DMS53 (cell line): ENCODE data around the gene THSD4.

Experiments
- DNase-seq: peaks from one replicate; lab custom pipeline; 2025; lab: John Stamatoyannopoulos, UW

The THSD4 gene

DNA sequence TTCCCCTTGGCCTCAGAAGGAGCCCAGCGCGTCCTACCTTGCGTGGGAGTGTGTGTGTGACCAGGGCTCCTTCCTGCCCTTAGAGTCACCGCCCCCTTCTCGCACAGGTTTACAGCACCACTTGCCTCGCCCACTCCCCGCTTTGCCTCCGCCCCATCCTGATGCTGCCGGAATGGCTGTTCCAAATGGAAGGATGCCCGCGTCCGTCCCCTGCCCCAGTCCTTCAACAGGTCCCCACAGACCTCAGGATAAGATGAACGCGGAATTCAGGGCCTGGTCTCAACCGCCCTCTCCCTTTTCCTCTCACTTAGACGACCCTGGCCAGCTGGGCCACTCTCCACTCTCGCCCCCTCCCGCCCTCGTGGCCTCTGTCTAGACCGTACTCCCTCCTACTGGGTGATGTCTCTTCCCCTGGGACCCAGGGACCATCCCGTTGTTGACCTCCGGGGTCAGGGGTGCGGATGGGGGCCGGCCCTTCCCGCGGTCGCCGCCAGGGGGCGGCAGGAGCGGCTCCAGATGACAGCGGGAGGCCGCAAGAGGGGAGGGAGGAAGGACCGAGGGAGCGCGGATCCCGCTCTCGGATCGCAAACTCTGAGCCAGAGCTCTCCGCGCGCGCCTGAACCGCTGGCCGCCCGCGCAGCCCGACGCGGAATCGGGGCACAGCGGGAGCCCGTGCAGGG is at the start of gene THSD4:
TSS of gene THSD4 (plus strand) at position 585 of the 680 bp plus-strand sequence.
- DNase-seq, result peak; percentile 83

DNA sequence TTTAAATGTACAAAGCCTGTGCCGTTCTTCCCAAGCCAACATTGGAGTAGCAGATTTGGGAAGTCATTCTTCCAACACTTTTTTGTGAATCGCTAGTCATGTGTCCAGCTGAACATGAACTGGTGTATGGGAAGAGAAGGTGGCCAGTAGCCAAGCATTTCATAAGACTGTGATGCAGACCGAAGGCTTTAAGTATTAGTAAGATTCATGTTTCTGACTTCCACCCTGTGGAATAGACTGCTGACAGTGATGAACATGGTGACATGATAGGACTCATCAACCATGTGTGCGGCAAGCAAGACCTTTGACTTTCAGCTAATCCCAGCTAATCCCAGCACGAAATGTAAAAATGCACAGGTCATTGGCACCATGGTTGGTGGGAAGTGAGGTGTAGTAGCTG is 48.3 kb upstream of the THSD4 start:
- no peak for DNase-seq

- no peak for DNase-seq
Observed at GRCh38 chr15:71069693-71070092, 45.6 kb upstream of the THSD4 start.

DNA sequence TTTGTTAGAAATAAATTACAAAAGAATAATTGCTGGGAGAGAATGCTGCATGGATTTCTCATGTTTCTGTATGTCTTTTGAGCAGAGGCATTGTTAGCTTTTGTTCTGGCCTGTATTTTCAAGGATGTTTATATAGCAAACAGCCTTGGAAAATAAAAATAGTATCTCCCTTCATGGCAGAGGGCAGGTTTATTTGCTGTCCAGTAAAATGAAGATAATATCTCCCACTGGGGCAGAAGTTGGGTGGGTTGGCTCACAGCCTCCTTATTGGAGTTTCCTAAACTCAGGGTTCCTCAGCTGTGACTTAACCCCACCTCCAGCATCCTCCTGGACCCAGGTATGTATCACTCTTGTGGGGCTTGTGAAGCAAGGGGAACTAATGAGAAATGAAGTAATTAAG is 43.7 kb upstream of the THSD4 start:
- DNase-seq, result no peak

DNA sequence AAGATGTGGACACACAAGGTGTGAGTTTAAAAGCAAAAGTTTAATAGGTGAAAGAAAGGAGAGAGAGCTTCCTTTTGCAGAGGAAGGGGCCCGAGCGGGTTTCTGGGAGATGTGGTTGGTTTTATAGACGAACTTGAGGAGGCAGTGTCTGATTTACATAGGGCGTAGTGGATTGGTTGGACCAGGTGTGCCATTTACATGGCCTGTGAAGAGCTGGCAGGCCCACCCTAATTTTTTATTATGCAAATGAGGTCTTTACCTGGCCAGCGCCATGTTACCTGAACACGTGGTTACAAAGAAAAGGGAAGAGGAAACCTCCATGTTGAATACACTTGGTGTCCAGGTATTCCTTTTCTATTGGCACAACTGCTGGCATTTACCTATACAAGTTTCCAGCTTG is 42.8 kb upstream of the THSD4 start:
- no peak for DNase-seq

DNA sequence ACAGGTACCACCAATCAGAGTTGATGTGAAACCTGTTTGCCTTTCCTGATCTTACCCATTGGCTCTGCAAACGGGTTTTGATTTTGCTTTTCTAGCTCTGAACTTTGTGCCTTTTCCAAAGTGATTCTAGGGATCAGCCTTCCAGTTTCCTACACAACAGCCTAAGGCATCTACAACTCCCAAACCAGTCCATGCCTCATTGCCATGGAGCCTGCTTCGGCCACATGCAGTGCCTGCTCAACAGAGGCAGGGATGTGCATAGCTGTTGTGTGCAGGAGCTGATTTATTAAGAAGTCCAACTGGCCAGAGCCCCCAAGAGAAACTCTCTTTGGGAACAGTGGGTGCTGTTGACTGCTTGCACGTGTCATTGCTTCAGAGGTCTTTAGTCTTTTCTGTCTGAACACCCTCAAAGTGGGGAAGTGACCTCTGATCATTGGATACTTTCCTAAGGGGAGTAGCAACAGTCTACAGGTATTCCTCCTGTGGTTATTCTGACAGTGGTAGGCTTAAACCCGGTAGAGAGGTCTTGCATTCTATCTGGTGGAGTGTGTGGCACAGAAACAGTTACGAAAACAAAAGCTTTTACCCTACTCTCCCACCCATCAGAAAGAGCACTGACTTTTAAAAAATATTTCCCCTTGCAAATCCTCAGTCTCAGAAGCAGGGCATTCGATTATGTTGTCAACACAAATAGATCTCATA is 36.6 kb upstream of the THSD4 start:
- DNase-seq, result no peak

- DNase-seq, result no peak
Observed at GRCh38 chr15:71079208-71080044, 35.8 kb upstream of the THSD4 start.

GRCh38 chr15:71080166-71080565 is 35.1 kb upstream of the THSD4 start:
- no peak for DNase-seq

- DNase-seq, result no peak
Observed at GRCh38 chr15:71080705-71081104, 34.6 kb upstream of the THSD4 start.

- no peak for DNase-seq
Observed at GRCh38 chr15:71082803-71083202, 32.5 kb upstream of the THSD4 start.

DNA sequence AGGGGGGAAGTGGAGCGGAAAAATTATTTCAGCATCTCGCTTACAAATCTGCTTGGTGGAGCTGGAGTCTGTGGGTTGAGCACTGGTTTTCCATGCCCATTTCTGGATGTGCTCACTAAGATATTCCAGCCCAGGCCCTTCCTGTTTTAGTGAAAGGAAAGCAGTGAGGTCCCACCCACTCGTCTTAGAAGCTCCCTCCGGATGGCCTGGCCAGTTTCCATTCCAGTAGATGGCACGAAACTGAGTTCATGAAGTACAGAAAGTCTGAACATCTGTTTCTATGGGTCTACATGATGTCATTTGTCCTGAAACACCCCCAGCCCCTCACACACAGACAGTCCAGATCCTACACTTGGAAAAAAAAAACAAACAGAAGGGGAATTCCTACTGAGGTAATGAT is 31.9 kb upstream of the THSD4 start:
- no peak for DNase-seq

DNA sequence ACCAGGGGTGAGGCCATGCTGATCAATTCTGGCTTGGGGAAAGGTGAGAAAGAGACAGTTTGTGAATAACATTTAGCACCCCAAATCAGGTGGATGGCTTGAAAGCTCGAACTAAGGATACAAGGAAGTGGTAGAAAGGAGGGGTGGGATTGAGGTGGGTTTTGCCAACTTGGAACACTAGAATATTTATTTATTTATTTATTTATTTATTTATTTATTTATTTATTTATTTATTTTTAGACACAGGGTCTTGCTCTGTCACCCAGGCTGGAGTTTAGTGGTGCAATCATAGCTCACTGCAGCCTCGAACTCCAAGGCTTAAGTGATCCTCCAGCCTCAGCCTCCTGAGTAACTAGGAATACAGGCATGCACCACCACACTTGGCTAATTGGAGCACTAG is 31.0 kb upstream of the THSD4 start:
- DNase-seq, result no peak

GRCh38 chr15:71085809-71086208 is 29.5 kb upstream of the THSD4 start:
- no peak for DNase-seq

GRCh38 chr15:71088155-71088554 is 27.1 kb upstream of the THSD4 start:
- DNase-seq, result no peak

DNA sequence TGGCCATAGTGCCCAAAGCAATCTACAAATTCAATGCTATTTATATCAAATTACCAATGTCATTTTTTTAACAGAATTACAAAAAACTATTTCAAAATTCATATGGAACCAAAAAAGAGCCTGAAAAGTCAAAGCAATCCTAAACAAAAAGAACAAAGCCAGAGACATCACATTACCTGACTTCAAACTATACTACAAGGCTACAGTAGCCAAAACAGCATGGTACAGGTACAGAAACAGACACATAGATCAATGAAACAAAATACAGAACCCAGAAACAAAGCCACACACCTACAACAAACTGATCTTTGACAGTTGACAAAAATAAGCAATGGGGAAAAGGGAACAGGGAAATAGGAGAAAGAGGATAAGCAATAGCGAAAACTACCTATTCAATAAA is 26.6 kb upstream of the THSD4 start:
- no peak for DNase-seq

GRCh38 chr15:71089801-71090200 is 25.5 kb upstream of the THSD4 start:
- no peak for DNase-seq

- DNase-seq, result no peak
Observed at GRCh38 chr15:71091601-71092000, 23.7 kb upstream of the THSD4 start.

DNA sequence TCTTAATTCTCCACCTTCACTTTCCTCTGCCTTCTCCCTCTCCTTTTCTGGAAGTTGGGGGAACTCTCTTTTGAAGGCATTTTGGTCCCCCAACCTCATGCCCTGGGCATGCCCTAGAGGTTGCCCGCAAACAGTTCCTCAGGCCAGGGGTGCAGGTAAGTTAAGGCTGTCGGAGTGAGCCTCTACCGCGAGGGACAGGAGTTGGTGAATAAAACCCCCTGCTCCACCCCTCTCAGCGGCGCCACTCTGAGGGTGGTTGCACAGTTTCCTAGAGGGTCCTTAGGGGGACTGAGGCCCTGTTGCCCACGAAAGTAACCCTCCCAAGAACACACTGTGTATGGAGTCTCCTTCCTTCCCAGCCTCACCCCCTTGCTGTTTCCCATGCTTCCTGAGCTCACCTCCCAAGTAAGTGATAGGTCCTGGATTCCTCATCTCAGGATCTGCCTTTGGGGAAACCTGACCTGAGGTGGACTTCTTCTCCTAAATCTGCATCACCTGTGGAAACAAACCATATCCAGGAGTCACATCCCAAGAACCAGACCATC is 23.1 kb upstream of the THSD4 start:
- no peak for DNase-seq

- no peak for DNase-seq
Observed at GRCh38 chr15:71093054-71094024, 21.9 kb upstream of the THSD4 start.

GRCh38 chr15:71094137-71094536 is 21.1 kb upstream of the THSD4 start:
- DNase-seq, result no peak

- no peak for DNase-seq
Observed at GRCh38 chr15:71096676-71097075, 18.6 kb upstream of the THSD4 start.
